ENCODE results near the gene NMT2.

NMT2 gene

DNA sequence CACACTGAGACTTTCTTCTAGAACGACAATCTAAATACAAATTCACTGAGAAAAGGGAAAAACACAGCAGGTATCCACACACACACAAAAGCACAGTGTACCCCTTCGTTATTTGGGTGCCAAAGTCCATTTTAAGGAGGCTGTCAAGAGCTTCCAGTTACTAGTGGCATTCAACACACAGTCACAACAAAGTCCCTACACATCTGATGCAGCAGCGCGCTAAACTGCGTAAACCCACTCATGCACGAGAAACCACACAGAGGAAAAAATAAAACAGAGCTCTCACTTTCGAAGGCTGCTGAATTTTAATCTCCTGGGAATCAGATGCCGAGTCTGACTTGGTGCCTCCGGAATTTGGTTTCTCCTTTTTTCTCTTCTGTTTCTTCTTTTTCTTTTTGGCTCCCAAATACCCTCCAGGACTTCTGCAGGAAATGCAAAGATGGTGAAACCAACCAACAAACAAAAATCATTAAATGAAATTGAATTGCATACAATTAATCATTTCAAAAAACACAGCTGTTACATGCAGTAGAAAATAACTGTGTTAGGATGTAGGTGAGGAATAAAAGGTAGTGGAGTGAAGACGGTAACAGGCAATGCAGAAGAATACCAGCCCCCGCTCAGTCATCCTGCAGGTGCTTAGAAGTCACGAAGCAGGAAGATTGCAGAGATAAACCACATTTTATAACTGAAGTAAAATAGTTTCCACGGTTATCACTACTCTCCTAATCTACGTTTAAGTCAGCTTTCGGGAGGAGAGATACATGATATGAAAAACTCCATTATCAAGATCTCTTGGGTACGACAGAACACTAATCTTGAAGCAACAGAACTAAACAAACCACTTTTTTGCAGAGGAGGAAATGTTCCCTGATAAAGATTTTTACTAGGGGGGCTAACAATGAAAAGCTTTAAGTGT is 27.1 kb downstream of the NMT2 start:
- TF ChIP-seq, protein P1, sequence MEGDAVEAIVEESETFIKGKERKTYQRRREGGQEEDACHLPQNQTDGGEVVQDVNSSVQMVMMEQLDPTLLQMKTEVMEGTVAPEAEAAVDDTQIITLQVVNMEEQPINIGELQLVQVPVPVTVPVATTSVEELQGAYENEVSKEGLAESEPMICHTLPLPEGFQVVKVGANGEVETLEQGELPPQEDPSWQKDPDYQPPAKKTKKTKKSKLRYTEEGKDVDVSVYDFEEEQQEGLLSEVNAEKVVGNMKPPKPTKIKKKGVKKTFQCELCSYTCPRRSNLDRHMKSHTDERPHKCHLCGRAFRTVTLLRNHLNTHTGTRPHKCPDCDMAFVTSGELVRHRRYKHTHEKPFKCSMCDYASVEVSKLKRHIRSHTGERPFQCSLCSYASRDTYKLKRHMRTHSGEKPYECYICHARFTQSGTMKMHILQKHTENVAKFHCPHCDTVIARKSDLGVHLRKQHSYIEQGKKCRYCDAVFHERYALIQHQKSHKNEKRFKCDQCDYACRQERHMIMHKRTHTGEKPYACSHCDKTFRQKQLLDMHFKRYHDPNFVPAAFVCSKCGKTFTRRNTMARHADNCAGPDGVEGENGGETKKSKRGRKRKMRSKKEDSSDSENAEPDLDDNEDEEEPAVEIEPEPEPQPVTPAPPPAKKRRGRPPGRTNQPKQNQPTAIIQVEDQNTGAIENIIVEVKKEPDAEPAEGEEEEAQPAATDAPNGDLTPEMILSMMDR (IDR thresholded peaks at IDR 0.05; ENCODE audit: borderline replicate concordance, insufficient read depth, low read depth, low read length), result no peak
- no peak overlapping the region for H3K4me3 ChIP-seq (ENCODE audit: low read depth, low read length)

DNA sequence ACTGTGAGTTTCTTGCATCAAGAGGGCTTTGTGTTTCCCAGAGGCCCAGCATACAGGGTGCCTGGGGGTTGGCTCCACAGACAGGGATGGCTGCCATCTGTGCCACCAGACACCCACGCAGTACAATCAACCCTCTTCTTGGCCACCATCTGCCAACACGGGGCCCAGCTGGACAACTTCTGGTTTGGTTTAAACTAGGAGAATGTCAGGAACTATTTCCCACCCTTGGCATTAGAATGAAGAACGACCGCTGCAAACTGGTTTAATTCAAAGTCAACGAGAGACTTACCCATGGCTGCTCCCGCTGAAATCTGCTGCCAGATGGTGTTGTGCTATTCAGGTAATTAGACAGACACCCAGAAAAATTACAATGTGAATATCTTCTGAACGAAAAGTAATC is 27.8 kb downstream of the NMT2 start:
- H3K4me3 ChIP-seq (ENCODE audit: low read depth, low read length), result no peak overlapping the region
- TF ChIP-seq, protein P1 (IDR thresholded peaks at IDR 0.05; ENCODE audit: borderline replicate concordance, insufficient read depth, low read depth, low read length), result no peak

DNA sequence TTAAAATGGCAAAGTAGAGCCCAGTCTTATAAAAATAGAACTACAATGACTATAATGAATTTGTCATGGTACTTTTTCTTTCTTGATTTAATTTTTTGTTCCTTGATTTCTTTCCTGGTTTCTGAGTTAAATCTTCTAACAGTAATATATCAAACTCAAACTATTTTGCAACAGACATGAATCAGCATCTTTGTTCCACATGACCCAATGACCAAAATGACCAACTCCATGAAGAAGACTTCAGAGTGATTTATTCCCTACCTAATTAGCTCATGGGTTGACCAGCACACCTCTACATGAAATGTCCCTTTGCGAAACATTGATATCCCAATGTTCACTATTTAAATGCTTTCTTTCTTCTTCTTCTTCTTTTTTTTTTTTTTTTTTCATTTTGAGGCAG is 30.9 kb downstream of the NMT2 start:
- no peak overlapping the region for H3K4me3 ChIP-seq (ENCODE audit: low read depth, low read length)
- TF ChIP-seq, protein P1 (IDR thresholded peaks at IDR 0.05; ENCODE audit: borderline replicate concordance, insufficient read depth, low read depth, low read length), result no peak

DNA sequence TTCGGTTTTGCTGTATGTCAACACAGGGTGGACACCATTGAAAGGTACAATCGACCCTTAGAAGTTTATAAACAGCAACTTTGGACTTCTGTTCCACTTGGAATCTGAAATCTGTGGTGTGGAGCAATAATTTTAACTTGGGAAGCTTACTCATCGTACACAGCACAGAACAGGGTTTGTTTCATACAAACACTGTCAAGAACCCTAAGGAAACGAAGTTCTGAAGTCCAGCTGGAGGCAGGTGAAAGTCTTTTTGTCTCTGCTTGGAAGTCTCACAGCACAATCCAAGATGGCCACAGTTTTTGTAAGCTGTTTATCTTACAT is 31.5 kb downstream of the NMT2 start:
- TF ChIP-seq, protein P1 (IDR thresholded peaks at IDR 0.05; ENCODE audit: borderline replicate concordance, insufficient read depth, low read depth, low read length), result no peak

DNA sequence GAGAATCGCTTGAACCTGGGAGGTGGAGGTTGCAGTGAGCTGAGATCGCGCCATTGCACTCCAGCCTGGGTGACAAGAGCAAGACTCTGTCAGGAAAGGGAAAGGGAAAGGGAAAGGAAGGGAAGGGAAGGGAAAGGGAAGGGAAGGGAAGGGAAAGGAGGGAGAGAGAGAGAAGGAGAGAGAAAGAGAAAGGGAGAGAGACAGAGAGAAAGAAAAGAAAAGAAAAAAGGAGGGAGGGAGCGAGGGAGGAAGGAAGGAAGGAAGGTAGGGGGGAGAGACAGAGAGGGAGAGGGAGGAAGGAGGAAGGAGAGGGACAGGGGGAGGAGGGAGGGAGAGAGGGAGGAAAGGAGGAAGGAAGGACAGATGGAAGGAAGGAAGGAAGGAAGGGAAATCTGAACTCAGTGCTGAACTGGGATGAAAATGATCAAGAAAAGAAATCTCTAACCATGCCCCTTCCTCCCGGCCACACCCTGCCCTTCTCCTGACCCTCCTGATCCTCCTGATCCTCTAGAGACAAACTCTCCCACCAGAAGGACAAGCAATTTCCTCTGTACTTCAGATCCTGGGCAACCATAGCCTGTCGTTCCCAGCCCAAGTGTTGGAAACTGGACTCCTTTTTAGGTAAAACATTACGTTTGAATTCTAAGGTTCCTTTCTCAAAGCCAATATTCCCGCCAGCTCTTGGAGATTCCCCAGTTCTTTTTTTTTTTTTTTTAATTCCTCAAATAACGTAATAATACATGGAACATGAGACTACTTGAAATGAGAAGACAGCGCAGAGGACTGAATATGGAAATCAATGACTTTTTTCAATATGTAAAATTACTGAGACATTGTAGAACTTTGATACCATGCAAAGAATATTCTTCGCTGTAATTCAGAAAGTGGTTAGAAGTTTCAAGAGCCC is 32.1 kb downstream of the NMT2 start:
- H3K4me3 ChIP-seq (ENCODE audit: low read depth, low read length), result no peak overlapping the region
- TF ChIP-seq, protein P1 (IDR thresholded peaks at IDR 0.05; ENCODE audit: borderline replicate concordance, insufficient read depth, low read depth, low read length), result no peak

More for the DNA sequence above, 31.5 kb downstream of the NMT2 start:
- H3K4me3 ChIP-seq (ENCODE audit: low read depth, low read length), result no peak overlapping the region

DNA sequence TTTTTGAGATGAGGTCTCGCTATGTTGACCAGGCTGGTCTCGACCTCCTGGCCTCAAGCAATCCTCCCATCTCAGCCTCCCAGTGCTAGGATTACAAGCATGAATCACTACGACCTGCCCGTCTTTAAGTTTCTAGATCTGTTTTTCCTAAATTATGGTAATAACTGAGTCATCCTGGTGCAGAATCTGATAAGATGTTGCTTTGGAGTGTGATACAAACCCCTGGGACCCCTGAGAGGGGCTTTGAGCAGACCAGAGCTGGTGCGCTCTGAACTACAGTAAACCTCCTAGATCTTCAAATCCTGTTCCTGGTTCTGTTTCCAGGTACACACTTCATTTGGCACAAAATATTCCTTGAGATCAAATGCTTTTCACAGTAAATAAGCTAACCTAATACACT is 37.2 kb downstream of the NMT2 start:
- TF ChIP-seq, protein P1 (IDR thresholded peaks at IDR 0.05; ENCODE audit: borderline replicate concordance, insufficient read depth, low read depth, low read length), result no peak
- H3K4me3 ChIP-seq (ENCODE audit: low read depth, low read length), result no peak overlapping the region

Measured in GM12875 (cell line).